UCSD-AML1 (cell line): ENCODE data around the gene FOXP4.

Source experiments
- DNase-seq: peaks from one replicate; lab custom pipeline; 2025; ENCODE audit not compliant: unreplicated experiment; lab: John Stamatoyannopoulos, UW

FOXP4 gene

DNA sequence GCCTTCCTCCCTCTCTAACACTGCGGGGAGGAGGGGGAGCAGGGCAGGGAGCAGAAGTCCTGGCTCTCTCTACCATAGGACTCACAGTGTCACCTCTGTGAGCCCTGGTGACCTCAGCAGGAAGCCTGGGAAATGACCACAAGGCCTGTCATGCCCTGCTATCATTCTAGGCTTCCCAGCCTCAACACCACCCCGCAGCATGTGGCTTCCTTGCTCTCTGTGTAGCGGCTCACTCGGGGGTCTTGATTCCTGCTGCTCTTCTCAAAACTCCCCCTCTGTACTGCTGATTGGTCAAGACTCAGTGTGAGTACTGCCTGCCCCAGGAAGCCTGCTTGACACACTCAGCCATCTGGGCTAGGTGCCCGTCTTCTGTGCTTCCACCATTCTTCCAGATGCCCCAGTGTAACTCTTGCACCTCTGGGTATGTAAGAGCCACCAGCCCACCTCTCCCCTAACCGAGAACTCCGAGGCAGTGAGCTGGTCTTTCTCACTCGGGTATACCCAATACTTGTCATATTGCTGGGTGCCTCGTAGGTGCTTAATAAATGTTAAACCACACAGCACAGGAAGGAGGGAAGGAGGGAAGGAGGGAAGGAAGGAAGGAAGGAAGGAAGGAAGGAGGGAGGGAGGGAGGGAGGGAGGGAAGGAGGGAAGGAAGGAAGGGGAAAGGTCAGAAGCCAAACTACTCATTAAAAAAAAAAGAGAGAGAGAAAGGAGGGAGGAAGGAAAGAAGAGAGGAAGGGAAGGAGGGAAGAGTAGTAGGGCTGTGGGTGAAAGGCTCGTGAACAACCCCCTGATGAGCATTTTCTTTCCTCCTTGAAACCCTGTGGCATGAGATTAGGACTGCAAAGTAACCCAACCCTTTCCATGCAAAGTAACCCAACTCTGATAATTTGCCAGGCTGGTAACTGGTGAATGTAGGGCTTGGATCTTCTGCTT, 97.0 kb downstream of the FOXP4 start:
- DNase-seq: peak; percentile 50

DNA sequence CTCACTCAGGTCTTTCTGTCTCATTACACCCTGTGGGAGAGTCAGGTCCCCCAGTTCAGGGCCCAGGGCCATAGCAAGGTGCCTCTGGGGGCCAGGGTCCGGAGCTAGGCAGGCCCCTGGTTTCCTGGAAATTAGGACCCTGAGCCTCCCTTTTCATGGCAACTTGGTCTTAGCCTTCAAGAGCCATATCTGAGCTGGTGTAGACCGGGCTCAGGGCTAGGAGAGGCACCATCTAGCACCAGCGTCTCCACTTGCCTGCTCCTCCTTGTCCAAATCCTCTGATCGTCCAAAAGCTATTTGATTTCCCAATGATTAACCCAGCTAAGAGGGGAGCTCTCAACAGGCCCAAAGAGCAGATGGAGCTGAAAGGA, 97.7 kb downstream of the FOXP4 start:
- DNase-seq: no peak

DNA sequence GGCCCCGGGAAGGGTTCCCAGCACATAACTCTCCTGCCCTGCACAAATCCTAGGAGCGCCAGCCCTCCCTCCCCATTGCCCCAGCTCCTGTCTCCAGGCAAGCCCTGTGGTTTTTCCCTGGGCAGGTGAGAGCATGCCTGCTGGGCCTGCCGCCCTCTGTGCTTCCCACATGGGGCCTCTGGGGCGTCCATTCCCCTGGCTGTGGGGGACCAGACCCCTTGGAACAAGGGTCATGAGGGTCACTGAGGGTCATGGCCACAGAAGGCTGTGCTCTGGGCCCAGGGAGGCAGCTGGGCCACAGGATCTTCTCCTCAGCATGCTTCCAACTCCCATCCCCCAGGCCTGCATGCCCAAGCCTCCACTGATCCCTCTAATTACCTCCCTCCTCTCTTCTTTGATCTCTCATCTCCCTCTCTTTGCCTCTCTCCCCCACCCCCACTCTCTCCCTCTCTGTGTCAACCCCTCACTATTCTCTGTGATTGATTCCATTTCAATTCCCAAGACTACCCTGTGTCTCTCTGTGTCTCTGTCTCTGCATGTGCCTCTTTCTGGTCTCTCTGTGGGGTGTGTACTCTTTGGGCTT, 98.2 kb downstream of the FOXP4 start:
- no peak for DNase-seq

DNA sequence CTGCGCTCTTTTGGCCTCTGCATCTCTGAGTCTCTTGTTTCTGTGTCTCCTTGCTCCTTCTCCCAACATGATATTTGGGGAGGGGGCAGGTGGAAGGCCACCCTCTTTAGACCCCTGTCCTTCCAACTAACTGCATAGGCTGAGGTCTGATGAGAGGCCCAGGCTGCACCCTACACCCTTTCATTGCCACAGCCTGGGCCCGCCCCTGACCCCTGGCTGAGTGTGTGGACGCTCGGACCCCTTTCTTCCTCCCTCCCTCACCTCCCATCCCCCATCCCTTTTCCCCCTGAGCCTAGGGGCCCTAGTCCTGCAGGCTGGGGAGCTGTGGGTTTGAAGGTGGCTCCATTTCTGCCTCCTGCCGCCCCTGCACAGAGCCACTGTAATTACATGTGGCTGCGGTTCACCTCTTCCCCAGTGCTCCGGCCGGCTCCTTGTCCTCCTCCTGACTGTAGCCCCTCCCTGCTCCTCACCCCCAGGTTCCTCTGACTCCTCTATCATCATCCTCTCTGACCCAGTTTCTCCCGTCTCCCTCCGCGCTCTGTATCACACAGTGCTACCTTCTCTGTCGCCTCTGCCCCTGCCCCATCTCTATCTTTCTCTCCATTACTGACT, 98.9 kb downstream of the FOXP4 start:
- DNase-seq: no peak

DNA sequence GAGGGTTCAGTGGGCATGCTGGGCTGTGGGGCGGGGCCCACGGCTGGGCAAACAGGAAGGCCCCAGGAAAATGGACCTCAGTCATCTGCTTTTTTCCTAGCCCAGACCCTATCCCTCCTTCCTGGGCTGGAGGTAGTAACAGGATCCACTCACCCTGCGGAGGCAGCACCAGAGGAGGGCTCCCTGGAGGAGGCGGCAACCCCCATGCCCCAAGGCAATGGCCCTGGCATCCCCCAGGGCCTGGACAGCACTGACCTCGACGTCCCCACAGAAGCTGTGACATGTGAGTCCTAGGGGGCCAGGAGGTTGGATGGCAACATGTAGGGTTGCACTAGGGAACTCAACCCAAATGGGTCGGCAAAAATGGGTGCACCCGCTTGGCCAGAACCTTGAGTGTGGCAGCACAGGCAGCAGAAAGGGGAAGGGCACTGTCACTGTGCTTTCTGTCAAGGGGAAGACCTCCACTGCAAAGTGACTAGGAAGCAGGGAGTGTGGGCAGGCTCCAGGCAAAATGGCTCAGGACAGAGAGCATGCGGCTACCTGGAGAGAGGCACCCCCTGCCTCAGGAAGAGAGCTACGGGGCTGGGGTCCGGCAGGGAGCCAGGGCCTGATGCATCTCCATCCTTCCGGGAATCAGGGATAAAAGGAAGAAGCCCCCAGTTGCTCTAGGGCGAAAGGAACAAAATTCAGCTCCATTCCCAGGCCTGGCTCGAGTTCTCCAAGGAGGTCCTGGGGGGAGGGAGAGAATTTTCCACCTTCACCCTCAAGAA, 100.0 kb downstream of the FOXP4 start:
- no peak for DNase-seq

DNA sequence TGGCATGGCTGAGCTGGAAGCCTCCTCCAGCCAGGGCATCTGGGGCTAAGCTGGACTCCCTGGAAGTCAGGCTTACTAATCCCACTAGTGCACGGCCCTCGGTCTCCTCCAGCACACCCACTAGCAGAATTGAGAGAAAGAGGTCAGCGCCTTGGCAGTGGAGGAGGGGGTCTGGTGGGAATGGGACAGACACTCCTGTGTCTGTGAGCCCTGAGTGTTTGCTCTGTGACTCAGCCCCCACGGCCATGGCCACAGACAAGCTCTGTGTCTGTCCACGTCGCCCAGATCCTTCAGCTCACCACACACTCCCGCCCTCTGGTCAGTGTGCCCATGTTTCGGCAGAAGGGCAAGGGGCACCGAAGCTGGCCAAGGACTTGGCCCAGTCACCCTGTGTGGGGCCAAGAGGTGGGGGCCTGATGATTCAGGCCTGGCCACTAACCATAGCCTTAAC, 100.9 kb downstream of the FOXP4 start:
- DNase-seq: no peak

DNA sequence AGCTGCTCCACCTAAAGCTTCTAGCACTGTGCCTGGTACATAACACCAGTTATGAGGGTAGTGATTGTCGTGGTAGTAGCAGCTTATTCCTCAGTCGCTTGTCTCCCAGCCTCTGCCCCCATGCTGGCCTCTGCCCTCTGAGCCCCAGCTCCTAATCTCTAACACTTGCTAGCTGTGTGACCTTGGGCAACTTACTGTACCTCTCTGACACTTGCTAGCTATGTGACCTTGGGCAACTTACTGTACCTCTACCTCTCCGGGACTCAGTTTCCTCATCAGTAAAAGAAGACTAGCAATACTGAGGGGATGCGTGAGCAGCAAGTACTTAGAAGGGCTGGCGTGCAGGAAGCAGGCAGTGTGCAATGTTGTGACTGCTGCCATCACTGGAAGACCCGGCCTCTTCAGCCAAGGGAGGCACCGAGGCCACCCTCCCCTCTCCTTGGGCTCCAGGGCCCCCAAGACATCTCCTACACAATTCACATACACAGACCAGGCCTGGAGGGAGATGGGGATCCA, 101.9 kb downstream of the FOXP4 start:
- no peak for DNase-seq

DNA sequence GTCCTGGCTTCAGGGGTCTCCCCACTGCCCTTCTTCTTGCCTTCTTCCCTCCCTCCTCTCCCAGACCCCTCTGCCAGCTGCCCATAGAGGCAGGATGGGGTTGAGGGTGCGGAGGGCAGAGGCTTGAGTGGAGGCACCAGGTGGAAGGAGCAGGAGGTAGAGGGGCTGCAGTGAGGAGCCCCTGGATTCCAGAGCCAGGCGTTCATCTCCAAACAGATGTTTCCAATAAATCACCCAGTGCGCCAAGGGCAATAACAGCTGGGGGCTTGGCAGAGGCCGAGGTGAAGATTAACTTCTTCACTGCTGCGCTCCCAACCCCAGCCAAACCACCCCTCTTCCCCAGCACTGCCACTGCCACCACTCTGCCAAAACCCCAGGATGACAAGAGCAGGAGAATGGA, 102.7 kb downstream of the FOXP4 start:
- no peak for DNase-seq

DNA sequence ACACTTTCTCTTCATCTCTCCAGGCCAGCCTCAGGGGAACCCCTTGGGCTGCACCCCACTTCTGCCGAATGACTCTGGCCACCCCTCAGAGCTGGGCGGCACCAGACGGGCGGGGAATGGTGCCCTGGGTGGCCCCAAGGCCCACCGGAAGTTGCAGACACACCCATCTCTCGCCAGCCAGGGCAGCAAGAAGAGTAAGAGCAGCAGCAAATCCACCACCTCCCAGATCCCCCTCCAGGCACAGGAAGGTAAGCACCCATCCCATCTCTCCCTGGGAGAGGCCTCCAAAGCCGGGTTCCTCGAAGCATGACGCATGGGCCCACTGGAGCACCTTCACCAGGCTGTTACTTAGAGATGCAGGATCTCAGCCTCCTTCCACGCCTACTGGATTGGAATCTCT, 103.4 kb downstream of the FOXP4 start:
- DNase-seq: no peak

DNA sequence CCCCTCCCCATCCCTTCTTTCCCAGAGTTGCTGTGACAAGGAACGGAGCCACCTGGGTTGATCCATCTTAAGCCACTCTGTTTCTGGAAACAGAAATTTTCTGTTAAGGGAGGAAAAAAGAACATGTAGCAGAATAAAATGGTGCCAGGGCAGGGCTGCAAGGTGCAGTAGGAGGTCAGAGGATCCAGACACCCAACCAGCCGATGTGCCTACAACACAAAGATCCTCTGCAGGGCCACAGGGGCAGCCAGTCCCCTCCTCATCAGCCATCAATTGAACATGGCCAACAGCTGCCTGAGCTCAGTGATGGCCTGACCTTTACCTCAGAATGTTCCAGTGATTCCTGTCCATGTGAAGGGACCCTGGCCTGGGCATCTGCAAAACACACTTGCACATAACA, 103.9 kb downstream of the FOXP4 start:
- no peak for DNase-seq

DNA sequence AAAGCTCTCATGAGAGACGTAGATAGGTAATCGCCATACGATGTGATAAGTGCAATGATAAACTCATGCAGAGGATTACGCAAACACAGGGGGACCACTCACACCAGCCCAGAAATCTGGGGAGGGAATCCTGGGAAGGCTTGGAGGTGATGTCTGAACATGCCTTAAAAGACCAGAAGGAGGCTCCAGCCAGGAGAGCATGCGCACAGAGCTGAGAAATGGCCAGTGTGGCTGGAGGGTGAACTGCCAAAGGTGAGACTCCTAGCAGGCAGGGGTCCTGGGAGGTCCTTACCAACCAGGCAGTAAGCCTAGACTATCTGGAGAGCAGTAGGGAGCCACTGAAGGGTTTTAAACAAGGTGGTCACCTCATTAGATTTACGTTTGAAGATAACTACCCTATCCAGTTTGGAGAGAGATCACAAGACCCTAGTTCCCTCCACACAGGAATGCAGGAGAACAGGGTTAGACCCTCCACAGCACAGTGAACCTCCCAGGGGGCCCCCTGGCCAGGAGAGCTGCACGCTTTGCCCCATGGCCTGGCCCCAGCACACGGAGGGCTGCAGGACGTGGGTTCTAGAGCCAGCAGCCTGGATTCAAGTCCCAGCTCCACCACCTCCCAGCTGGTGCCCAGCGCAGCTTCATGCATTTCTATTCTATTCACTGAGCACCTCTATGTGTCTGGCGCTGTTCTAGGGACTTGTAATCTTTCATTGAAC, 105.2 kb downstream of the FOXP4 start:
- no peak for DNase-seq
